ENCODE measurements around the gene LAYN.

The LAYN gene

GRCh38 chr11:111531687-111532364, 8.7 kb upstream of the LAYN start:
- DNase-seq (ENCODE audit: low read depth) = peak; percentile 47

- no peak for DNase-seq (ENCODE audit: low read depth)
These were observed 8.2 kb upstream of the LAYN start for GRCh38 chr11:111532365-111532709.

GRCh38 chr11:111535281-111535680, 5.2 kb upstream of the LAYN start:
- no peak for DNase-seq (ENCODE audit: low read depth)

GRCh38 chr11:111537336-111537860, 3.1 kb upstream of the LAYN start:
- no peak for DNase-seq (ENCODE audit: low read depth)

- DNase-seq (ENCODE audit: low read depth) = no peak
These were observed 2.0 kb upstream of the LAYN start for GRCh38 chr11:111538407-111539114.

GRCh38 chr11:111539426-111540113, 950 bp upstream of the LAYN start:
- no peak for DNase-seq (ENCODE audit: low read depth)

- DNase-seq (ENCODE audit: low read depth) = no peak
These were observed 375 bp downstream of the LAYN start for GRCh38 chr11:111540937-111541253.

- DNase-seq (ENCODE audit: low read depth) = no peak
These were observed 938 bp downstream of the LAYN start for GRCh38 chr11:111541254-111542061.

- no peak for DNase-seq (ENCODE audit: low read depth)
These were observed 2.2 kb downstream of the LAYN start for GRCh38 chr11:111542606-111543275.

- no peak for DNase-seq (ENCODE audit: low read depth)
These were observed 8.0 kb downstream of the LAYN start for GRCh38 chr11:111548525-111548924.

GRCh38 chr11:111549196-111549868, 8.8 kb downstream of the LAYN start:
- no peak for DNase-seq (ENCODE audit: low read depth)

GRCh38 chr11:111549869-111550203, 9.3 kb downstream of the LAYN start:
- no peak for DNase-seq (ENCODE audit: low read depth)

- no peak for DNase-seq (ENCODE audit: low read depth)
These were observed 9.7 kb downstream of the LAYN start for GRCh38 chr11:111550258-111550657.

GRCh38 chr11:111554532-111554931, 14.0 kb downstream of the LAYN start:
- DNase-seq (ENCODE audit: low read depth) = no peak

- DNase-seq (ENCODE audit: low read depth) = no peak
These were observed 14.7 kb downstream of the LAYN start for GRCh38 chr11:111555255-111555654.

- peak; percentile 90 for DNase-seq (ENCODE audit: low read depth)
These were observed 17.0 kb downstream of the LAYN start for GRCh38 chr11:111557425-111558111.

- DNase-seq (ENCODE audit: low read depth) = no peak
These were observed 19.4 kb downstream of the LAYN start for GRCh38 chr11:111559800-111560464.

- no peak for DNase-seq (ENCODE audit: low read depth)
These were observed 20.3 kb downstream of the LAYN start for GRCh38 chr11:111560800-111561199.

- no peak for DNase-seq (ENCODE audit: low read depth)
These were observed 20.8 kb downstream of the LAYN start for GRCh38 chr11:111561306-111561705.

- DNase-seq (ENCODE audit: low read depth) = no peak
These were observed 21.3 kb downstream of the LAYN start for GRCh38 chr11:111561791-111562325.
